HFF-Myc (cell line): ENCODE results near the gene BST1.
A peak's percentile ranks its signal among the peaks of the same experiment; 100 is the strongest.

ENCODE experiments used
- DNase-seq: peaks from one replicate; pipeline ENCODE4 v3.0.0-alpha.2; 2011; ENCODE audit warnings: low read depth; ENCODE audit errors: extremely low read depth
- H3K4me3 ChIP-seq: replicated peaks from 2 replicates; pipeline ENCODE4 v1.5.1; 2011; ENCODE audit warnings: low read depth, mild to moderate bottlenecking, control low read depth, low read length
- CTCF ChIP-seq: IDR thresholded peaks from 2 replicates; pipeline ENCODE4 v1.5.1; 2012; ENCODE audit warnings: mild to moderate bottlenecking, low read depth, low read length, control low read depth; ENCODE audit errors: missing control alignments

The BST1 gene

GRCh38 chr4:15692602-15693001 is 10.3 kb upstream of the BST1 start:
- no peak for TF ChIP-seq CTCF
- DNase-seq = no peak

GRCh38 chr4:15694431-15694830 is 8.4 kb upstream of the BST1 start:
- DNase-seq = no peak
- no peak for TF ChIP-seq CTCF
- H3K4me3 ChIP-seq = no peak overlapping the region

More at GRCh38 chr4:15692602-15693001, 10.3 kb upstream of the BST1 start:
- H3K4me3 ChIP-seq = no peak overlapping the region

DNA sequence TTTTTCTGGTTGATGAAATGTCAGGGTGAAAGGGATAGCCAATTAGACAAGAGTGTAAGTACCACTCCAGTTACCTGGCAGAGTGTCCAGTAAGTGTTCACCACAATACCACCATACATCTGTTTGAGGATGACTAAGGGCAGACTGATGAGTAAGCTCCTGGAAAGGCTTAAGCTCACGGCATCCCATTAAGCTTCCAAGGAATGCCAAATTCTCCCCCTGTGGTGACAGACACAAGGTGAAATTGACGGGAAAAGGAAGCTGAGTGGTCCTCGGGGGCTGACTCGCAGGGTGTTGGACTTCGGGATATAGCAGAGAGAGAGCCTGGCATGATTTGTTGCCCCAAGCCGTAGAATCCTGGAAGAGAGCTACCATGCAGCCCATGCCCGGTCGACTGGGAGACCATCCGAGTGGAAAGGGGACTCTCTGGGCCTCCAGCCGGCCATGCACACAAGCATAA is 7.6 kb upstream of the BST1 start:
- DNase-seq = peak; percentile 100
- H3K4me3 ChIP-seq = peak overlapping the region; percentile 10; the same call in 1 of the 2 replicates
- no peak for TF ChIP-seq CTCF

DNA sequence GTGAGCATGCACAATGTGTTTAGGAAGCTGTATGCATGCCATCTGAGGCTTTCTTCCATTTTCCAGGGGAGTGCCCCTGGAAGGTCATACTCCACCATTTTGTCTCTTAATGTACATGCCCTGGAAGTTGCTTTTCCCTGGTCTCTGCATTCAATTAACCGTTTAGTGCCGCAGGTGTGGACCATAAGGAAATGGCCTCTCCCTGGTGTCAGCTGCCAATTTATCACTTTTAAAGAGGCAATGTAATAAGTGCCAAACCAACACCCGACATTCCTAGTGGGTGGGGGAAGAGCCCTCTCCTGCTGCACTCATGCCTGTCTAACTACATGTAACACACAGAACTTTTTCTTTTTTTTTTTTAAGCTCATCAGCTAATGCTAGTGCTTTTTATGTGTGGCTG is 7.1 kb upstream of the BST1 start:
- H3K4me3 ChIP-seq = peak overlapping the region; percentile 10; the same call in 1 of the 2 replicates
- no peak for TF ChIP-seq CTCF
- no peak for DNase-seq

DNA sequence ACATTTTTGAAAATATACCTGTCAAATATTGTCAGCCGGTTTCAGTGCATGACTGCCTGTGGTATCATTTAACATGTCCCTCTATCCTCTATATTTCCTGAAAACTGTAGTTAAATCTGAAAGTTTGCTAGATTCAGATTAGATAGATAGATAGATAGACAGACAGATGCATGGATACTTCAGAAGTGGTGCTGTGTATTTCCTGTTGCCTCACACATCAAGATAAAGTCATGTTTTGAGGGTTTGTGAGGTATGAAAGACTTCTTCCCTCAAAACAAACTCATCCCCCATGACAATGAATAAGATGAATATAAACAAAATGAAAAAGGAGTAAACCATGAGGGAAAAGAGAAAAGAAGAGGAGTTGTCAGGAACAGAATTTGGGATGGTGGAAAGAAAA is 6.0 kb upstream of the BST1 start:
- H3K4me3 ChIP-seq = no peak overlapping the region
- DNase-seq = no peak
- TF ChIP-seq CTCF = no peak

DNA sequence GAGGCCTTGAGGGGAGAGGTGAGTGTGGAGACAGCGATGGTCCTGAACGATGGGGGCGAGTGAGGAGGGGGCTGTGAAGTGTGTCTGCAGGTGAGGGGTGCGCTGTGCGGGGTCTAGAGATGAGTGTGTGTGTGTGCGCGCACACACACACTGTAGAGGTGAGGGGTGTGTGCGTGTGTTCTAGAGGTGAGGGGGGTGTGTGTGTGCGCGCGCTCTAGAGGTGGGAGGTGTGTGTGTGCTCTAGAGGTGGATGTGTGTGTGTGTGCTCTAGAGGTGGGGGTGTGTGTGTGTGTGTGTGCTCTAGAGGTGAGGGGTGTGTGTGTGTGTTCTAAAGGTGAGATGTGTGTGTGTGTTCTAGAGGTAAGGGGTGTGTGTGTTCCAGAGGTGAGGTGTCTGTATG is 574 bp downstream of the BST1 start:
- TF ChIP-seq CTCF = no peak
- no peak for DNase-seq
- H3K4me3 ChIP-seq = peak overlapping the region; percentile 43

- H3K4me3 ChIP-seq = no peak overlapping the region
- no peak for DNase-seq
- TF ChIP-seq CTCF = no peak
Observed at GRCh38 chr4:15704129-15704528, 1.3 kb downstream of the BST1 start.
